Neural progenitor cell (in vitro differentiated cells): ENCODE results near the gene PKDREJ.

Experiments
- EZH2 ChIP-seq: fragments of 200-600 bp; sonication (generic); IDR thresholded peaks from 2 replicates; pipeline ENCODE4 v1.6.1; 2017; ENCODE audit warnings: antibody characterized with exemption, mild to moderate bottlenecking, moderate library complexity
- TF ChIP-seq, protein P1 (sequence below): fragments of 200-600 bp; sonication (generic); IDR thresholded peaks from 2 replicates; pipeline ENCODE4 v1.5.1; 2017; ENCODE audit warnings: antibody characterized with exemption, mild to moderate bottlenecking

- TF ChIP-seq, protein P1, sequence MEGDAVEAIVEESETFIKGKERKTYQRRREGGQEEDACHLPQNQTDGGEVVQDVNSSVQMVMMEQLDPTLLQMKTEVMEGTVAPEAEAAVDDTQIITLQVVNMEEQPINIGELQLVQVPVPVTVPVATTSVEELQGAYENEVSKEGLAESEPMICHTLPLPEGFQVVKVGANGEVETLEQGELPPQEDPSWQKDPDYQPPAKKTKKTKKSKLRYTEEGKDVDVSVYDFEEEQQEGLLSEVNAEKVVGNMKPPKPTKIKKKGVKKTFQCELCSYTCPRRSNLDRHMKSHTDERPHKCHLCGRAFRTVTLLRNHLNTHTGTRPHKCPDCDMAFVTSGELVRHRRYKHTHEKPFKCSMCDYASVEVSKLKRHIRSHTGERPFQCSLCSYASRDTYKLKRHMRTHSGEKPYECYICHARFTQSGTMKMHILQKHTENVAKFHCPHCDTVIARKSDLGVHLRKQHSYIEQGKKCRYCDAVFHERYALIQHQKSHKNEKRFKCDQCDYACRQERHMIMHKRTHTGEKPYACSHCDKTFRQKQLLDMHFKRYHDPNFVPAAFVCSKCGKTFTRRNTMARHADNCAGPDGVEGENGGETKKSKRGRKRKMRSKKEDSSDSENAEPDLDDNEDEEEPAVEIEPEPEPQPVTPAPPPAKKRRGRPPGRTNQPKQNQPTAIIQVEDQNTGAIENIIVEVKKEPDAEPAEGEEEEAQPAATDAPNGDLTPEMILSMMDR = no peak
- TF ChIP-seq EZH2 = no peak
These were observed 17.6 kb downstream of the PKDREJ start for GRCh38 chr22:46245511-46245910.
